Measurements from ENCODE around the gene AGBL1.

AGBL1 gene

DNA sequence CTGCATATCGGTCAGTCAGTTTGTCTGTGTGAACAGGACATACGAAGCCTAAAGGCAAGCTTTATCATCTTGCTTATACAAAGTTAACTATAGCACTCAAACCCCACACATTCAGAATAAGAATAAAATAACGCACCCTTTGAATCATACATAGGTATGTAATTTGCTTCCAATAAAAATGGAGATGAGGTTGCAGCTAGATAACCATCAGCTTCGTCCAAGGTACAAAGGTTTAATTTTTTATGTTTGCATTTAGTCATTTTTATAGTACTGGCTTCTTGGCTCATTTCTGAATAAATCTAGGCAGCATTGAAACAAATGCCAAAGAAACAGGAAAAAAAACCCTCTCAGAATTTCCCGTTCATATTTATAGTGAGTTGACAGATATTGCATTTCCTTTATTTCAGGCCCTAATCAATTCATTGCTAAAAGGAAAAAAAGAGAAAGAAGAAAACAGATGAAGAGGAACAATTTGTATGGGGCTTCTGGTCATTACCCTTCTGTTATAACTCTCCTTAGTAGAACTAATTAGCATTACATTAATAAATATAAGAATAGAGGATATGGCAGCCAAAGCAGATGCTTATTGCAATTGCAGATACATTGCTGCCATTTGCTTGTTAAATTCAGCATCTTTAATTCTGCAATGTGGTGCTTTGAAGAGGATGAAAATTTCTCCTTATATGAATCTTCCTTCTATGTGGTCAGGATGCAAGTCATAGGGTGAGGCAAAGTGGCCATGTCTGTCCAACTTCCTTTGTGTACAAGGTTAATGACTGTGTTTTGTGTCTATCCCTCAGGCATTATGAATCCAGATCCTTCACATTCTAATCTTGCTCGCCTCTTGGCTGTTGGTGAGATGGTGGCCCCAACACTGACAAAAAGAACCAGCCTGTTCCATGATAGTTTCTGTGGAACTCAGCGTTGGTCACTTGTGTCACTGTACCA lies 550.0 kb downstream of the AGBL1 start (continued):
- no peak for TF ChIP-seq GLI2 (tag by site-specific recombination; IDR thresholded peaks at IDR 0.05; ENCODE audit: borderline replicate concordance, low read depth)
- no peak for TF ChIP-seq ZNF274 (IDR thresholded peaks at IDR 0.05; ENCODE audit: low read length)
- no peak for TF ChIP-seq ZNF274 (tag by site-specific recombination; IDR thresholded peaks at IDR 0.05; ENCODE audit: borderline replicate concordance)
- no peak for TF ChIP-seq ZNF707 (tag by site-specific recombination; IDR thresholded peaks at IDR 0.05)
- no peak for TF ChIP-seq MEIS1 (CRISPR knock-in tag; IDR thresholded peaks at IDR 0.05; ENCODE audit: borderline replicate concordance)
- TF ChIP-seq ZXDB (tag by site-specific recombination; IDR thresholded peaks at IDR 0.05): no peak
- no peak for TF ChIP-seq IKZF3 (tag by site-specific recombination; IDR thresholded peaks at IDR 0.05)
- TF ChIP-seq ZBTB17 (tag by site-specific recombination; IDR thresholded peaks at IDR 0.05): no peak

GRCh38 chr15:86630946-86631345 lies 551.3 kb downstream of the AGBL1 start:
- no peaks in the 10 kb centered on the region for H3K4me1 ChIP-seq (ENCODE audit: control insufficient read depth, insufficient read depth, low read length)
- no peaks in the 10 kb centered on the region for H3K9me3 ChIP-seq (ENCODE audit: control insufficient read depth, insufficient read depth, low read depth, low read length)
- H3K4me3 ChIP-seq (ENCODE audit: low read depth, low read length): no peak overlapping the region
- H3K27ac ChIP-seq (ENCODE audit: extremely low read depth, low read depth, low read length): no peak overlapping the region
- no peaks in the 10 kb centered on the region for H3K36me3 ChIP-seq (ENCODE audit: control insufficient read depth in 2 of 2, insufficient read depth in 1 of 2, low read length in 2 of 2)
- ChIA-PET CTCF (no interaction called here), POLR2A (no interaction called here)
- TF ChIP-seq REPIN1 (tag by site-specific recombination; IDR thresholded peaks at IDR 0.05; ENCODE audit: low read depth): no peak
- TF ChIP-seq ZNF624 (tag by site-specific recombination; IDR thresholded peaks at IDR 0.05): no peak
- TF ChIP-seq OSR2 (tag by site-specific recombination; IDR thresholded peaks at IDR 0.05): no peak
- no peak for TF ChIP-seq ZNF248 (tag by site-specific recombination; IDR thresholded peaks at IDR 0.05)
- TF ChIP-seq, protein P1, sequence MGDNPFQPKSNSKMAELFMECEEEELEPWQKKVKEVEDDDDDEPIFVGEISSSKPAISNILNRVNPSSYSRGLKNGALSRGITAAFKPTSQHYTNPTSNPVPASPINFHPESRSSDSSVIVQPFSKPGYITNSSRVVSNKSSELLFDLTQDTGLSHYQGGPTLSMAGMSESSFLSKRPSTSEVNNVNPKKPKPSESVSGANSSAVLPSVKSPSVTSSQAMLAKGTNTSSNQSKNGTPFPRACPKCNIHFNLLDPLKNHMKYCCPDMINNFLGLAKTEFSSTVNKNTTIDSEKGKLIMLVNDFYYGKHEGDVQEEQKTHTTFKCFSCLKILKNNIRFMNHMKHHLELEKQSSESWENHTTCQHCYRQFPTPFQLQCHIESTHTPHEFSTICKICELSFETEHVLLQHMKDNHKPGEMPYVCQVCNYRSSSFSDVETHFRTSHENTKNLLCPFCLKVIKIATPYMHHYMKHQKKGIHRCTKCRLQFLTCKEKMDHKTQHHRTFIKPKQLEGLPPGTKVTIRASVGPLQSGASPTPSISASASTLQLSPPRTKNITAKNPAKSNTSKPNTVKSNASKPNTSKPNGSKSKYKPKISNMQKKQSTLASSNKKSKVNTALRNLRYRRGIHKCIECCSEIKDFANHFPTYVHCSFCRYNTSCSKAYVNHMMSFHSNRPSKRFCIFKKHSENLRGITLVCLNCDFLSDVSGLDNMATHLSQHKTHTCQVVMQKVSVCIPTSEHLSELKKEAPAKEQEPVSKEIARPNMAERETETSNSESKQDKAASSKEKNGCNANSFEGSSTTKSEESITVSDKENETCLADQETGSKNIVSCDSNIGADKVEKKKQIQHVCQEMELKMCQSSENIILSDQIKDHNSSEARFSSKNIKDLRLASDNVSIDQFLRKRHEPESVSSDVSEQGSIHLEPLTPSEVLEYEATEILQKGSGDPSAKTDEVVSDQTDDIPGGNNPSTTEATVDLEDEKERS (tag by site-specific recombination; IDR thresholded peaks at IDR 0.05): no peak
- TF ChIP-seq, protein P2, sequence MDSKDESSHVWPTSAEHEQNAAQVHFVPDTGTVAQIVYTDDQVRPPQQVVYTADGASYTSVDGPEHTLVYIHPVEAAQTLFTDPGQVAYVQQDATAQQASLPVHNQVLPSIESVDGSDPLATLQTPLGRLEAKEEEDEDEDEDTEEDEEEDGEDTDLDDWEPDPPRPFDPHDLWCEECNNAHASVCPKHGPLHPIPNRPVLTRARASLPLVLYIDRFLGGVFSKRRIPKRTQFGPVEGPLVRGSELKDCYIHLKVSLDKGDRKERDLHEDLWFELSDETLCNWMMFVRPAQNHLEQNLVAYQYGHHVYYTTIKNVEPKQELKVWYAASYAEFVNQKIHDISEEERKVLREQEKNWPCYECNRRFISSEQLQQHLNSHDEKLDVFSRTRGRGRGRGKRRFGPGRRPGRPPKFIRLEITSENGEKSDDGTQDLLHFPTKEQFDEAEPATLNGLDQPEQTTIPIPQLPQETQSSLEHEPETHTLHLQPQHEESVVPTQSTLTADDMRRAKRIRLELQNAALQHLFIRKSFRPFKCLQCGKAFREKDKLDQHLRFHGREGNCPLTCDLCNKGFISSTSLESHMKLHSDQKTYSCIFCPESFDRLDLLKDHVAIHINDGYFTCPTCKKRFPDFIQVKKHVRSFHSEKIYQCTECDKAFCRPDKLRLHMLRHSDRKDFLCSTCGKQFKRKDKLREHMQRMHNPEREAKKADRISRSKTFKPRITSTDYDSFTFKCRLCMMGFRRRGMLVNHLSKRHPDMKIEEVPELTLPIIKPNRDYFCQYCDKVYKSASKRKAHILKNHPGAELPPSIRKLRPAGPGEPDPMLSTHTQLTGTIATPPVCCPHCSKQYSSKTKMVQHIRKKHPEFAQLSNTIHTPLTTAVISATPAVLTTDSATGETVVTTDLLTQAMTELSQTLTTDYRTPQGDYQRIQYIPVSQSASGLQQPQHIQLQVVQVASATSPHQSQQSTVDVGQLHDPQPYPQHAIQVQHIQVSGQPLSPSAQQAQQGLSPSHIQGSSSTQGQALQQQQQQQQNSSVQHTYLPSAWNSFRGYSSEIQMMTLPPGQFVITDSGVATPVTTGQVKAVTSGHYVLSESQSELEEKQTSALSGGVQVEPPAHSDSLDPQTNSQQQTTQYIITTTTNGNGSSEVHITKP (tag by site-specific recombination; IDR thresholded peaks at IDR 0.05): no peak
- TF ChIP-seq ZNF324 (tag by site-specific recombination; IDR thresholded peaks at IDR 0.05): no peak
- TF ChIP-seq ZNF148 (tag by site-specific recombination; IDR thresholded peaks at IDR 0.05; ENCODE audit: borderline replicate concordance): no peak
- TF ChIP-seq, protein P3, sequence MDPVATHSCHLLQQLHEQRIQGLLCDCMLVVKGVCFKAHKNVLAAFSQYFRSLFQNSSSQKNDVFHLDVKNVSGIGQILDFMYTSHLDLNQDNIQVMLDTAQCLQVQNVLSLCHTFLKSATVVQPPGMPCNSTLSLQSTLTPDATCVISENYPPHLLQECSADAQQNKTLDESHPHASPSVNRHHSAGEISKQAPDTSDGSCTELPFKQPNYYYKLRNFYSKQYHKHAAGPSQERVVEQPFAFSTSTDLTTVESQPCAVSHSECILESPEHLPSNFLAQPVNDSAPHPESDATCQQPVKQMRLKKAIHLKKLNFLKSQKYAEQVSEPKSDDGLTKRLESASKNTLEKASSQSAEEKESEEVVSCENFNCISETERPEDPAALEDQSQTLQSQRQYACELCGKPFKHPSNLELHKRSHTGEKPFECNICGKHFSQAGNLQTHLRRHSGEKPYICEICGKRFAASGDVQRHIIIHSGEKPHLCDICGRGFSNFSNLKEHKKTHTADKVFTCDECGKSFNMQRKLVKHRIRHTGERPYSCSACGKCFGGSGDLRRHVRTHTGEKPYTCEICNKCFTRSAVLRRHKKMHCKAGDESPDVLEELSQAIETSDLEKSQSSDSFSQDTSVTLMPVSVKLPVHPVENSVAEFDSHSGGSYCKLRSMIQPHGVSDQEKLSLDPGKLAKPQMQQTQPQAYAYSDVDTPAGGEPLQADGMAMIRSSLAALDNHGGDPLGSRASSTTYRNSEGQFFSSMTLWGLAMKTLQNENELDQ (tag by site-specific recombination; IDR thresholded peaks at IDR 0.05; ENCODE audit: low read depth): no peak
- TF ChIP-seq ZNF214 (tag by site-specific recombination; IDR thresholded peaks at IDR 0.05; ENCODE audit: borderline replicate concordance): no peak
- no peak for TF ChIP-seq ZNF133 (tag by site-specific recombination; IDR thresholded peaks at IDR 0.05)
- no peak for TF ChIP-seq ZNF621 (tag by site-specific recombination; IDR thresholded peaks at IDR 0.05)
- no peak for TF ChIP-seq ZNF274 (IDR thresholded peaks at IDR 0.05; ENCODE audit: low read length)
- TF ChIP-seq ZNF274 (tag by site-specific recombination; IDR thresholded peaks at IDR 0.05; ENCODE audit: borderline replicate concordance): no peak
- TF ChIP-seq ZNF654 (tag by site-specific recombination; IDR thresholded peaks at IDR 0.05; ENCODE audit: low read depth): no peak
- TF ChIP-seq, protein P4, sequence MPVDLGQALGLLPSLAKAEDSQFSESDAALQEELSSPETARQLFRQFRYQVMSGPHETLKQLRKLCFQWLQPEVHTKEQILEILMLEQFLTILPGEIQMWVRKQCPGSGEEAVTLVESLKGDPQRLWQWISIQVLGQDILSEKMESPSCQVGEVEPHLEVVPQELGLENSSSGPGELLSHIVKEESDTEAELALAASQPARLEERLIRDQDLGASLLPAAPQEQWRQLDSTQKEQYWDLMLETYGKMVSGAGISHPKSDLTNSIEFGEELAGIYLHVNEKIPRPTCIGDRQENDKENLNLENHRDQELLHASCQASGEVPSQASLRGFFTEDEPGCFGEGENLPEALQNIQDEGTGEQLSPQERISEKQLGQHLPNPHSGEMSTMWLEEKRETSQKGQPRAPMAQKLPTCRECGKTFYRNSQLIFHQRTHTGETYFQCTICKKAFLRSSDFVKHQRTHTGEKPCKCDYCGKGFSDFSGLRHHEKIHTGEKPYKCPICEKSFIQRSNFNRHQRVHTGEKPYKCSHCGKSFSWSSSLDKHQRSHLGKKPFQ (tag by site-specific recombination; IDR thresholded peaks at IDR 0.05): no peak
